GM12875 (cell line): ENCODE data around the gene SNRPD2.

Source experiments
- H3K4me3 ChIP-seq: one replicate; pipeline ENCODE4 v1.5.1; 2011; ENCODE audit warnings: low read depth, low read length, control low read depth
- CTCF ChIP-seq: IDR thresholded peaks from 2 replicates; pipeline ENCODE4 v1.5.1; 2011; ENCODE audit warnings: low read depth, mild to moderate bottlenecking, control low read depth, inconsistent platforms, low read length, moderate library complexity, borderline replicate concordance; ENCODE audit not compliant: insufficient read depth

The SNRPD2 gene

GRCh38 chr19:45663800-45664199 is 28.0 kb downstream of the SNRPD2 start:
- TF ChIP-seq CTCF: no peak

GRCh38 chr19:45660636-45661035 is 31.1 kb downstream of the SNRPD2 start:
- H3K4me3 ChIP-seq: no peak overlapping the region
- no peak for TF ChIP-seq CTCF

More at GRCh38 chr19:45663800-45664199, 28.0 kb downstream of the SNRPD2 start:
- H3K4me3 ChIP-seq: no peak overlapping the region

GRCh38 chr19:45659096-45659729 is 32.5 kb downstream of the SNRPD2 start:
- H3K4me3 ChIP-seq: no peak overlapping the region
- no peak for TF ChIP-seq CTCF

- TF ChIP-seq CTCF: no peak
- H3K4me3 ChIP-seq: no peak overlapping the region
Measured at GRCh38 chr19:45657520-45658167, 34.1 kb downstream of the SNRPD2 start.

- TF ChIP-seq CTCF: no peak
- no peak overlapping the region for H3K4me3 ChIP-seq
Measured at GRCh38 chr19:45655073-45655472, 36.7 kb downstream of the SNRPD2 start.

- TF ChIP-seq CTCF: no peak
- H3K4me3 ChIP-seq: no peak overlapping the region
Measured at GRCh38 chr19:45653634-45654033, 38.1 kb downstream of the SNRPD2 start.

- TF ChIP-seq CTCF: no peak
- no peak overlapping the region for H3K4me3 ChIP-seq
Measured at GRCh38 chr19:45650722-45651121, 41.0 kb downstream of the SNRPD2 start.
